BJ (cell line): Measurements from ENCODE around the gene TMEM273. TPM values are rescaled to one million over a fixed set of nuclear protein-coding genes. Genes with fewer than 3 reads are reported as not detected.
A peak's percentile ranks its signal among the peaks of the same experiment; 100 is the strongest.

Source experiments
- CTCF ChIA-PET: fragments of 350-600 bp; formaldehyde crosslinking; extraction: SDS; loops from one replicate; lab custom pipeline; 2021; ENCODE audit warnings: antibody characterized with exemption, inconsistent platforms; lab: Yijun Ruan, JAX
- POLR2A ChIA-PET: fragments of 300-600 bp; sonication (Branson Sonifier 250); formaldehyde crosslinking; extraction: SDS; loops from one replicate; lab custom pipeline; 2021; ENCODE audit warnings: antibody characterized with exemption; lab: Charles Lee
- DNase-seq: peaks from one replicate; pipeline ENCODE4 v3.0.0-alpha.2; 2011; ENCODE audit warnings: low read depth
- H3K27me3 ChIP-seq: 2 replicates; pipeline ENCODE4 v1.6.0; 2011; ENCODE audit warnings: low read length; ENCODE audit not compliant: control insufficient read depth, insufficient read depth
- H3K36me3 ChIP-seq: 2 replicates; pipeline ENCODE4 v1.5.1; 2011; ENCODE audit warnings: low read length; ENCODE audit not compliant: control insufficient read depth, insufficient read depth
- H3K4me3 ChIP-seq: 2 replicates; pipeline ENCODE4 v1.5.1; 2011; ENCODE audit warnings: low read depth, mild to moderate bottlenecking, control low read depth, low read length
- CTCF ChIP-seq: IDR thresholded peaks from 2 replicates; pipeline ENCODE4 v1.5.1; 2011; ENCODE audit warnings: low read depth, mild to moderate bottlenecking, control low read depth, inconsistent platforms, low read length, moderate library complexity; ENCODE audit not compliant: insufficient read depth
- polyA plus RNA-seq: library from polyadenylated mRNA; depleted of rRNA; stranded (reverse); fragments of >200 nt; gene quantifications from 2 replicates; pipeline ENCODE4 v1.2.3, GENCODE V29; 2011

The TMEM273 gene
- polyA plus RNA-seq, 1 experiment, result not detected

- ChIA-PET CTCF (interaction anchor here (1.3 to 1.7 kb wide), 2 partner anchors 8 to 50 kb away, joined by 4 read pairs; no protein-coding TSS in a partner anchor), POLR2A (no interaction called here)
- DNase-seq, result no peak
- Histone ChIP-seq H3K36me3 (no peaks in the 10 kb centered on the region; the same call in none of the 2 replicates), H3K27me3 (no peaks in the 10 kb centered on the region), H3K4me3 (no peak overlapping the region)
- TF ChIP-seq CTCF, result no peak
Measured at GRCh38 chr10:49110684-49111319, 77.4 kb downstream of the TMEM273 start.

DNA sequence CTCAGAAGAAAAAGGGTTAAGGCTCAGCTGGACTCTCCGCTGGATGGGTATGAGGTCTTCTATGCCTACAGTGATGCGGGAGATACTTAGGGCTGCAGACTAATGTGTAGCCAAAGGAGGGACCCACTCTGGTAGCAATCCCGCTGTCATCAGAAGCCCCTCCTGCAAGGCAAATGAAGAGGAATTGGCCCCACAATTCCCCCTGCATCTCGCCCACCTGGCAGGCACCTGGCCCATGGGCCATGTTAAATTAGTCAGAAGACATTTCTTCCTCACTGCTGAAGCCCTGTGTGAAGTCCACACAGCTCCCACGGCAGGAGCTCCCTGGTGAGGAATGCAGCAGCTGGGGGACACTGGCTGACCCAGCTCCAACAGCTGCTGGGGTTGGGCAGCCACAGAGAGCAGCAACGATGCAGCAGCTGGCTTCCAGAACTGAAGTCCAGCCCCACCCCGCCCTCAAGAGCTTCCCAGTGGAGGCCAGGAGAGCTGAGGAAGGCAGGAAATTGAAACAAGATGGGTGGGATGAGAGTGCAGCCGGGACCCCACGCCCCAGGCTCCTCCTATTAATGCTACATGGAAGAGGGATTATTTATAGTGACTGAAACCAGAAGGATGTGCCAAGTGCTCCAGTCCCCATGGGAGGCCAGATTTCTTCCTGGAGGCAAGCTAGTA is 78.4 kb downstream of the TMEM273 start:
- CTCF ChIA-PET, result interaction anchor here (1.0 to 1.7 kb wide), 3 partner anchors 9 to 453 kb away, joined by 3 to 4 read pairs (median 4); no protein-coding TSS in a partner anchor
- no peak for TF ChIP-seq CTCF
- H3K27me3 ChIP-seq, result no peaks in the 10 kb centered on the region
- H3K4me3 ChIP-seq, result no peak overlapping the region
- DNase-seq, result peak; percentile 57
- no peaks in the 10 kb centered on the region; the same call in none of the 2 replicates for H3K36me3 ChIP-seq
- POLR2A ChIA-PET, result interaction anchor here (0.7 kb wide), 1 partner anchor 18 kb away, joined by 4 read pairs; no protein-coding TSS in a partner anchor

- CTCF ChIA-PET, result no interaction called here
- DNase-seq, result no peak
- POLR2A ChIA-PET, result no interaction called here
- Histone ChIP-seq H3K27me3 (no peaks in the 10 kb centered on the region), H3K36me3 (no peaks in the 10 kb centered on the region; the same call in none of the 2 replicates), H3K4me3 (no peak overlapping the region)
- no peak for TF ChIP-seq CTCF
Measured at GRCh38 chr10:49108656-49109055, 79.5 kb downstream of the TMEM273 start.

DNA sequence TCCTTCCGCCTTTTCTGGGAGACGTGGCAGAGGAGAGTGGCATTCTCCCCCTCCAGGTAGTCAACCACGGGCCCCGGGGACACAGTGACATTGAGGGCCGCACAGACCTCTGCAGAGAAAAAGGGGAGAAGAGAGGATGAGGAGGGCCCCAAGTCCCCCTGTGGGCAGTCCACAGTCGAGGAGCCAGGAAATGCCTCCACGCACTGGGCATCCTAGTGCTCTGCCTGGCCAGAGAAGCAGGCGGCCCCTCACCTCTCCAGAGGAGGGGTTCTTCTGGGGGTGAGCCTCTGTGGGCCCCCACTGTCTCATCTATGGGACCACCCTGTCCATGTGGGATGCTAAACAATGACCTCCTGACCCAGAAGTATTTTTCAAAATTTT is 80.3 kb downstream of the TMEM273 start:
- H3K4me3 ChIP-seq, result no peak overlapping the region
- ChIA-PET CTCF (no interaction called here), POLR2A (no interaction called here)
- no peak for TF ChIP-seq CTCF
- H3K27me3 ChIP-seq, result no peaks in the 10 kb centered on the region
- DNase-seq, result no peak
- no peaks in the 10 kb centered on the region; the same call in none of the 2 replicates for H3K36me3 ChIP-seq

DNA sequence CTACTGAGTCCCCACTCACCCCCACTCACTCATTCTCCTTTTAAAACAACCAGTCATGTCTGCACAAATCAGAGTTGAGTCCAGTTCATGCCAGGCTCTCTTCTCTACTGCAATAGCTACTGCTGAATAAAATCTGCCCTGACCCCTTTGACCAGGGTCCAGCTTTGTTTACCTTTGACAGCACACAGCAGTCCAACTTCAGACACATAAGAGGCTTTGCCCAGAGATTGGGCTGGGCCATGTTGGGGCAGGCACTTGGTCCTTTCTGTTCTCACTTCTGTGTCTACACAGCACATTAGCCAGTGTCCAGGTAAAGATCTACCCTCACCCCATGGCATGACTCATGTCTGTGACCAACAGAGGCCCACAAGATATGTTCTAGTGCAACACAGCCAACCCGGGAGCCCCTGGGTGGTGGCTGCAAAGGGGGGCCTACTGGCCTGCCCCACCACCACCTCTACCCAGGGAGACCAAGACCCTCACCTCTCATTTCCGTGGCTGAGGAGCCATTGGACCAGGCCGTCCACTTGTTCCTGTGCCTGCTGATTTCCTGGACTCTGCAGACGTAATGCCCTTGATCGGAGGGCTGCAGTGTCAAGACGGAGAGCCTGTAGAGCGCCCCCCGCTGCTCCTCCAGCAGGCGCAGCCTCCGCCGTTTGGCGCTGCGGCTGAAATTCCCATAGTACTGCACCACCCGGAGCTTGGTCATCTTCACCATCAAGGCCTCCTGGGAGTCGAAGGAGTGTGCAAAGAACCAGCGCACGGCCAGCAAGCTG is 80.9 kb downstream of the TMEM273 start:
- CTCF ChIA-PET, result no interaction called here
- no peak overlapping the region for H3K4me3 ChIP-seq
- H3K27me3 ChIP-seq, result no peaks in the 10 kb centered on the region
- H3K36me3 ChIP-seq, result no peaks in the 10 kb centered on the region; the same call in none of the 2 replicates
- no peak for DNase-seq
- POLR2A ChIA-PET, result no interaction called here
- no peak for TF ChIP-seq CTCF
